ENCODE measurements around the gene SLC4A1. TPM values are rescaled to one million over a fixed set of nuclear protein-coding genes. Genes with fewer than 3 reads are reported as not detected.

Gene SLC4A1
- polyA plus RNA-seq, 1 donor (not counting 4 experiments of a cell fraction or from before 2014, with no cell fraction given) = not detected

DNA sequence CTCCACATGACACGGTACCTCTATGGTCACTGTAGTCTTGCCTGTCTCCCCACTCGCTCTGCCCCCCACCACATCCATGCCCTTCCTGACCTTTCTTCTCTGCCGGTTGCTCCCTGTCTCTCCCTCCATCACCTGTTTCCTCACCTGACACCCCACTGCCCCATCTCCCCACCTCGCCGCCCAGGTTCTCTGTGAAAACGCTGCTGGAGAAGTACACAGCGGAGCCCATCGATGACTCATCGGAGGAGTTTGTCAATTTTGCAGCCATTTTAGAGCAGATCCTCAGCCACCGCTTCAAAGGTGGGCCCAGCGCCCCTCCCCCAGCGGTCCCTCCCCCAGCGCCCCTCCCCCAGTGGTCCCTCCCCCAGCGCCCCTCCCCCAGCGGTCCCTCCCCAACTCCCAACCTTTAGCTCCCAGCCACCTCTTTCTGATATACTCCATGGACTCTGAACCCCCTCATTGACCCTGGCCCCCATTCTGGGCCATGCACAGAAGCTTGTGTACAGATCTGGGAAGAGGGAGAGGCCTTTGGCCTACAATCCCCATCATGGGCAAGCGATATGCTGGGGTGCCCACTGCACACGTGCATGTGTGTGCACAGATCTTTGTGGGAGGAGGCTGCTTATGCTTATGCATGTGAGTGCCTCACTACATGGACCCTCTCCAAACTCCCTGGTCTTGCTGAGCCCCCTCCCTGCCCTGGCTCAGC is 44.6 kb upstream of the SLC4A1 start:
- Histone ChIP-seq H3K9me1 (ENCODE audit: control insufficient read depth, extremely low read depth, insufficient read depth, low read length) (no peaks in the 10 kb centered on the region), H3K27ac (ENCODE audit: control insufficient read depth, insufficient read depth, low read length) (no peak overlapping the region), H3K27me3 (ENCODE audit: control insufficient read depth, extremely low read depth, insufficient read depth, low read length) (peaks cover 31% of the 10 kb centered on the region), H3K9ac (ENCODE audit: control insufficient read depth, extremely low read depth, insufficient read depth, low read length) (no peak overlapping the region), H4K20me1 (ENCODE audit: control insufficient read depth, extremely low read depth, insufficient read depth, low read length) (no peaks in the 10 kb centered on the region), H3K9me3 (ENCODE audit: control insufficient read depth, low read depth, low read length) (no peaks in the 10 kb centered on the region), H3K36me3 (ENCODE audit: control insufficient read depth in 2 of 2, extremely low read depth in 1 of 2, insufficient read depth in 2 of 2, low read length in 2 of 2) (no peaks in the 10 kb centered on the region), H3K4me3 (ENCODE audit: control insufficient read depth in 2 of 3, extremely low read depth in 1 of 3, insufficient read depth in 2 of 3, low read depth in 1 of 3, low read length in 3 of 3) (no peak overlapping the region), H2AFZ (ENCODE audit: control insufficient read depth, low read length) (no peak overlapping the region), H3K4me1 (ENCODE audit: control insufficient read depth, extremely low read depth, insufficient read depth, low read length) (peaks cover 22% of the 10 kb centered on the region), H3K4me2 (ENCODE audit: control insufficient read depth, extremely low read depth, insufficient read depth, low read depth, low read length) (no peak overlapping the region), H3K79me2 (ENCODE audit: control insufficient read depth, insufficient read depth, low read length) (no peaks in the 10 kb centered on the region)
- TF ChIP-seq, protein P1, sequence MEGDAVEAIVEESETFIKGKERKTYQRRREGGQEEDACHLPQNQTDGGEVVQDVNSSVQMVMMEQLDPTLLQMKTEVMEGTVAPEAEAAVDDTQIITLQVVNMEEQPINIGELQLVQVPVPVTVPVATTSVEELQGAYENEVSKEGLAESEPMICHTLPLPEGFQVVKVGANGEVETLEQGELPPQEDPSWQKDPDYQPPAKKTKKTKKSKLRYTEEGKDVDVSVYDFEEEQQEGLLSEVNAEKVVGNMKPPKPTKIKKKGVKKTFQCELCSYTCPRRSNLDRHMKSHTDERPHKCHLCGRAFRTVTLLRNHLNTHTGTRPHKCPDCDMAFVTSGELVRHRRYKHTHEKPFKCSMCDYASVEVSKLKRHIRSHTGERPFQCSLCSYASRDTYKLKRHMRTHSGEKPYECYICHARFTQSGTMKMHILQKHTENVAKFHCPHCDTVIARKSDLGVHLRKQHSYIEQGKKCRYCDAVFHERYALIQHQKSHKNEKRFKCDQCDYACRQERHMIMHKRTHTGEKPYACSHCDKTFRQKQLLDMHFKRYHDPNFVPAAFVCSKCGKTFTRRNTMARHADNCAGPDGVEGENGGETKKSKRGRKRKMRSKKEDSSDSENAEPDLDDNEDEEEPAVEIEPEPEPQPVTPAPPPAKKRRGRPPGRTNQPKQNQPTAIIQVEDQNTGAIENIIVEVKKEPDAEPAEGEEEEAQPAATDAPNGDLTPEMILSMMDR (optimal IDR thresholded peaks at IDR 0.05 in 1 of 3, IDR thresholded peaks at IDR 0.05 in 1 of 3, conservative IDR thresholded peaks at IDR 0.05 in 1 of 3; ENCODE audit: extremely low read depth in 1 of 3, insufficient read depth in 2 of 3, low read length in 3 of 3) = no peak
- no peak for TF ChIP-seq EZH2 (IDR thresholded peaks at IDR 0.05; ENCODE audit: low read length)
- dilution Hi-C loops (cut with MboI; ENCODE audit: extremely low pct_ligation_motif_present, low sequenced_read_pairs) = no loop called here
- FAIRE-seq = no peak
- no peak for DNase-seq (ENCODE audit: low read depth, low spot score)

DNA sequence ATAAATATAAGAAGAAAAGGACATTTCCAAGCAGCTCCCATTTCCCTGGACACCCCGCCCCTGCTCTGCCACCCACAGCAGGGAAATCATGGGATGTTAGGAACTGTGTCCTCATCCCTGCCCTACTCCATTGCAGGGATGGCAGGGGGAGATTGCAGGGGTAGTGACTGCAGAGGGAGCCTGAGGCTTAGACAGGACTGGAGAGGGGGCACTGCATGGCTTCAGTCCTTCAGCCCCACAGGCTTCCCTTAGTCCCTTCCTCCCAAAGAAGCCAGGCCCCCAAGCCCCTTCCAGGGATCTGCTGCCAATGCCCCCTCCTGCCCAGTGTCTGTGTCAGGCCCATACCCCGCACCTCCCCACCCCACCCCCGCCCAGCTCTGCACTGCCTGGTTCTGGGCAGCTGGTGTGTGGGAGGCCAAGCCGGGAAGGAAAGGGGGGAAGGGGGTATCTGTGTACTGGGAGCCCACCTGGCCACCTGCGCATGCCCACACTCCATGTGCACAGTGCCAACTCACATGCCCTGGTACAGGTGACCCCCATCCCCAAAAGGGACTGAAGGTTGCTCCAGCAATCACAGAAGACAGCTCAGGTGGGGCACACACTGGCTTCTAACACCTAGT is 43.7 kb upstream of the SLC4A1 start:
- Histone ChIP-seq H3K27ac (ENCODE audit: control insufficient read depth, insufficient read depth, low read length) (no peak overlapping the region), H3K36me3 (ENCODE audit: control insufficient read depth in 2 of 2, extremely low read depth in 1 of 2, insufficient read depth in 2 of 2, low read length in 2 of 2) (no peaks in the 10 kb centered on the region), H3K79me2 (ENCODE audit: control insufficient read depth, insufficient read depth, low read length) (no peaks in the 10 kb centered on the region), H2AFZ (ENCODE audit: control insufficient read depth, low read length) (no peak overlapping the region), H3K9ac (ENCODE audit: control insufficient read depth, extremely low read depth, insufficient read depth, low read length) (no peak overlapping the region), H3K27me3 (ENCODE audit: control insufficient read depth, extremely low read depth, insufficient read depth, low read length) (peaks cover 31% of the 10 kb centered on the region), H3K9me3 (ENCODE audit: control insufficient read depth, low read depth, low read length) (no peaks in the 10 kb centered on the region), H4K20me1 (ENCODE audit: control insufficient read depth, extremely low read depth, insufficient read depth, low read length) (no peaks in the 10 kb centered on the region), H3K4me3 (ENCODE audit: control insufficient read depth in 2 of 3, extremely low read depth in 1 of 3, insufficient read depth in 2 of 3, low read depth in 1 of 3, low read length in 3 of 3) (no peak overlapping the region), H3K4me2 (ENCODE audit: control insufficient read depth, extremely low read depth, insufficient read depth, low read depth, low read length) (no peak overlapping the region), H3K4me1 (ENCODE audit: control insufficient read depth, extremely low read depth, insufficient read depth, low read length) (peaks cover 22% of the 10 kb centered on the region), H3K9me1 (ENCODE audit: control insufficient read depth, extremely low read depth, insufficient read depth, low read length) (no peaks in the 10 kb centered on the region)
- dilution Hi-C loops (cut with MboI; ENCODE audit: extremely low pct_ligation_motif_present, low sequenced_read_pairs) = no loop called here
- DNase-seq (ENCODE audit: low read depth, low spot score) = no peak
- TF ChIP-seq, protein P1 (optimal IDR thresholded peaks at IDR 0.05 in 1 of 3, IDR thresholded peaks at IDR 0.05 in 1 of 3, conservative IDR thresholded peaks at IDR 0.05 in 1 of 3; ENCODE audit: extremely low read depth in 1 of 3, insufficient read depth in 2 of 3, low read length in 3 of 3) = no peak
- no peak for FAIRE-seq

Measured in keratinocyte (primary cell).